GM12878 (cell line): ENCODE measurements around the gene UACA. TPM values are rescaled to one million over a fixed set of nuclear protein-coding genes. Genes with fewer than 3 reads are reported as not detected.

Source experiments
- ATF7 ChIP-seq: fragments of 450-650 bp; IDR thresholded peaks from 2 replicates; pipeline ENCODE4 v1.6.1; 2016; ENCODE audit warnings: low read depth, mild to moderate bottlenecking
- DPF2 ChIP-seq: fragments of 450-650 bp; IDR thresholded peaks from 2 replicates; pipeline ENCODE4 v1.6.1; 2017; ENCODE audit warnings: mild to moderate bottlenecking
- EGR1 ChIP-seq, 2 experiments: IDR thresholded peaks; 1 replicate in 1 of 2; 2 replicates in 1 of 2; pipeline ENCODE4 v1.6.1; 2011 to 2012; ENCODE audit warnings: low read depth in 2 of 2, low read length in 2 of 2, borderline replicate concordance in 1 of 2, mild to moderate bottlenecking in 1 of 2, moderate library complexity in 1 of 2
- ETV6 ChIP-seq, 2 experiments: fragments of 450-650 bp in 1 of 2; IDR thresholded peaks in 1 of 2; conservative IDR thresholded peaks in 1 of 2; 2 replicates each; pipeline ENCODE4 v1.6.1; 2014; ENCODE audit warnings: antibody characterized with exemption in 1 of 2, borderline replicate concordance in 1 of 2, low read depth in 1 of 2, mild to moderate bottlenecking in 1 of 2, moderate library complexity in 1 of 2
- GATAD2B ChIP-seq: fragments of 450-650 bp; conservative IDR thresholded peaks from 2 replicates; pipeline ENCODE4 v1.6.1; 2017; ENCODE audit warnings: low read depth, mild to moderate bottlenecking, moderate library complexity
- MEF2A ChIP-seq: IDR thresholded peaks from 2 replicates; pipeline ENCODE4 v1.6.1; 2011; ENCODE audit warnings: low read depth, mild to moderate bottlenecking, low read length, moderate library complexity; ENCODE audit not compliant: insufficient read depth
- NFIC ChIP-seq: IDR thresholded peaks from 2 replicates; pipeline ENCODE4 v1.6.1; 2012; ENCODE audit warnings: low read depth, mild to moderate bottlenecking, inconsistent platforms, low read length, moderate library complexity
- RCOR1 ChIP-seq: conservative IDR thresholded peaks from 2 replicates; pipeline ENCODE4 v1.6.1; 2012; ENCODE audit warnings: low read depth, low read length, improper control_type of control experiment
- RUNX3 ChIP-seq: IDR thresholded peaks from 2 replicates; pipeline ENCODE4 v1.6.1; 2012; ENCODE audit warnings: low read length, inconsistent platforms
- TBL1XR1 ChIP-seq: IDR thresholded peaks from 2 replicates; pipeline ENCODE4 v1.6.1; 2012; ENCODE audit warnings: low read depth, low read length, improper control_type of control experiment
- ZNF24 ChIP-seq: fragments of 450-650 bp; IDR thresholded peaks from 2 replicates; pipeline ENCODE4 v1.6.1; 2017; ENCODE audit warnings: antibody characterized with exemption, mild to moderate bottlenecking
- ZNF384 ChIP-seq: IDR thresholded peaks from 2 replicates; pipeline ENCODE4 v1.6.1; 2012; ENCODE audit warnings: low read depth, mild to moderate bottlenecking, low read length, improper control_type of control experiment, borderline replicate concordance
- polyA plus RNA-seq, 11 experiments: library from polyadenylated mRNA; depleted of rRNA in 4 of 11; unstranded in 6 of 11; stranded (reverse) in 5 of 11; fragments of >200 nt; fragmentation: Nextera tagmentation in 4 of 11; fragmentation: Illumina TruSeq in 1 of 11; extraction: Ambion mirVana in 4 of 11; extraction: Trizol in 1 of 11; gene quantifications; 1 replicate in 1 of 11; 2 replicates in 10 of 11; pipeline versions ENCODE4 v1.2.1 to v1.2.3, GENCODE V29; 2011 to 2016; ENCODE audit warnings: inconsistent platforms in 2 of 11, missing spikeins in 2 of 11, low read depth in 1 of 11
- total RNA-seq, 4 experiments: library from RNA; depleted of rRNA in 3 of 4; stranded (reverse); fragments of >200 nt in 3 of 4; fragmentation: Illumina TruSeq in 1 of 4; extraction: Trizol in 1 of 4; gene quantifications; 2 replicates each; pipeline versions ENCODE4 v1.2.1 to v1.2.3, GENCODE V29; 2013 to 2021
- TF ChIP-seq, protein P1 (sequence below): fragments of 450-650 bp; IDR thresholded peaks from 2 replicates; pipeline ENCODE4 v1.6.1; 2017; ENCODE audit warnings: borderline replicate concordance
- TF ChIP-seq, protein P2 (sequence below): IDR thresholded peaks from 2 replicates; pipeline ENCODE4 v1.6.1; 2011; ENCODE audit warnings: borderline replicate concordance, low read depth, mild to moderate bottlenecking, moderate library complexity, low read length; ENCODE audit not compliant: insufficient read depth, poor library complexity, severe bottlenecking

UACA gene
- total and polyA plus RNA-seq, 10 of the 15 experiments (the other 5 are each of a cell fraction or from before 2014, with no cell fraction given) = 0.30 to 4.0 (median 2.0) TPM

DNA sequence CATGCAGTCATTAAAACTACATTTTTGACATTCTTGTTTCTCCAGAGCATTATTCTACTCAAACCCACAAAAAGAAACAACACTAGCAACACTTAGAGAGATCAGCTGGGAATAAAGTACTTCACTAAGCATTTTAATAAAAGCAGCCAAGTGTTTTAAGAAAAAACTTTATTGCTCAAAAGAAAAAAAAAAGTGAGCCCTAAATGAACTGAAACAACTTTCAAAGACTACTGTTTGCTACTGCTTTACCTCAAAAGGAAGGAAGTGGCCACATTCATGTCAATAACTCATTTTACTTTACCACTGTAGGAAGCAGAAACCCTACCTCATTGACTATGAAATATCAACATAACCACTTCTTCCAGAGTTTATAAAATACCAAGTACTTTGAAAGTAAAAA lies 91.3 kb downstream of the UACA start (continued):
- TF ChIP-seq RCOR1 (no peak), NFIC (peak; percentile 59; the same call in 1 of the 2 replicates), DPF2 (no peak), GATAD2B (no peak), MEF2A (0 out of 2 replicates have a peak, but pooled peaks have one; percentile 33), ZNF24 (no peak), ZNF384 (peak; percentile 90), EGR1 (IDR thresholded peaks at IDR 0.05; ENCODE audit: borderline replicate concordance in 1 of 2, low read depth in 2 of 2, low read length in 2 of 2) (no peak), ATF7 (peak; percentile 26; the same call in 1 of the 2 replicates), RUNX3 (peak; percentile 93), TBL1XR1 (0 out of 2 replicates have a peak, but pooled peaks have one; percentile 29), ETV6 (conservative IDR thresholded peaks at IDR 0.05 in 1 of 2, IDR thresholded peaks at IDR 0.05 in 1 of 2; ENCODE audit: borderline replicate concordance in 1 of 2, low read depth in 1 of 2) (peak in 1 of 2 experiments; percentile 90; a peak in 2 of 4 replicates)
- TF ChIP-seq, protein P1, sequence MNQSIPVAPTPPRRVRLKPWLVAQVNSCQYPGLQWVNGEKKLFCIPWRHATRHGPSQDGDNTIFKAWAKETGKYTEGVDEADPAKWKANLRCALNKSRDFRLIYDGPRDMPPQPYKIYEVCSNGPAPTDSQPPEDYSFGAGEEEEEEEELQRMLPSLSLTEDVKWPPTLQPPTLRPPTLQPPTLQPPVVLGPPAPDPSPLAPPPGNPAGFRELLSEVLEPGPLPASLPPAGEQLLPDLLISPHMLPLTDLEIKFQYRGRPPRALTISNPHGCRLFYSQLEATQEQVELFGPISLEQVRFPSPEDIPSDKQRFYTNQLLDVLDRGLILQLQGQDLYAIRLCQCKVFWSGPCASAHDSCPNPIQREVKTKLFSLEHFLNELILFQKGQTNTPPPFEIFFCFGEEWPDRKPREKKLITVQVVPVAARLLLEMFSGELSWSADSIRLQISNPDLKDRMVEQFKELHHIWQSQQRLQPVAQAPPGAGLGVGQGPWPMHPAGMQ = no peak
- TF ChIP-seq, protein P2, sequence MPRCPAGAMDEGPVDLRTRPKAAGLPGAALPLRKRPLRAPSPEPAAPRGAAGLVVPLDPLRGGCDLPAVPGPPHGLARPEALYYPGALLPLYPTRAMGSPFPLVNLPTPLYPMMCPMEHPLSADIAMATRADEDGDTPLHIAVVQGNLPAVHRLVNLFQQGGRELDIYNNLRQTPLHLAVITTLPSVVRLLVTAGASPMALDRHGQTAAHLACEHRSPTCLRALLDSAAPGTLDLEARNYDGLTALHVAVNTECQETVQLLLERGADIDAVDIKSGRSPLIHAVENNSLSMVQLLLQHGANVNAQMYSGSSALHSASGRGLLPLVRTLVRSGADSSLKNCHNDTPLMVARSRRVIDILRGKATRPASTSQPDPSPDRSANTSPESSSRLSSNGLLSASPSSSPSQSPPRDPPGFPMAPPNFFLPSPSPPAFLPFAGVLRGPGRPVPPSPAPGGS = no peak
